WTC11 (cell line): ENCODE measurements around the gene KLHL20. TPM values are rescaled to one million over a fixed set of nuclear protein-coding genes. Genes with fewer than 3 reads are reported as not detected.

Source experiments
- ATAC-seq: fragments of 200-7000 bp; cut with Tn5 transposase; 2 replicates; pipeline ENCODE4 v1.10.0; 2021; ENCODE audit warnings: mild to moderate bottlenecking, moderate library complexity
- CTCF ChIA-PET: fragments of 300-600 bp; sonication (Branson Sonifier 250); formaldehyde crosslinking; loops from one replicate; lab custom pipeline; 2021; ENCODE audit warnings: antibody characterized with exemption; lab: Charles Lee
- POLR2A ChIA-PET: fragments of 350-600 bp; sonication (Branson Sonifier 250); formaldehyde crosslinking; loops from one replicate; lab custom pipeline; 2021; ENCODE audit warnings: antibody characterized with exemption; lab: Charles Lee
- DNase-seq: peaks from one replicate; pipeline ENCODE4 v3.0.0; 2021; ENCODE audit warnings: low spot score
- H3K27ac Mint-ChIP-seq: 2 replicates; pipeline ENCODE4 v1.8.0; 2021; ENCODE audit warnings: mixed read lengths
- H3K27me3 Mint-ChIP-seq: 2 replicates; pipeline ENCODE4 v1.8.0; 2021; ENCODE audit warnings: low read depth, mild to moderate bottlenecking, moderate library complexity, mixed read lengths
- H3K36me3 Mint-ChIP-seq: 2 replicates; pipeline ENCODE4 v1.8.0; 2021; ENCODE audit warnings: mixed read lengths
- H3K4me1 Mint-ChIP-seq: 2 replicates; pipeline ENCODE4 v1.8.0; 2022; ENCODE audit warnings: mixed read lengths
- H3K4me3 Mint-ChIP-seq: 2 replicates; pipeline ENCODE4 v1.8.0; 2021; ENCODE audit warnings: mild to moderate bottlenecking, moderate library complexity, mixed read lengths
- H3K9me3 Mint-ChIP-seq: 2 replicates; pipeline ENCODE4 v1.8.0; 2021; ENCODE audit warnings: mixed read lengths
- AFF4 ChIP-seq: sonication (generic); formaldehyde crosslinking; IDR thresholded peaks from 2 replicates; pipeline ENCODE4 v1.8.1; 2023; ENCODE audit warnings: mild to moderate bottlenecking, missing genetic modification reagents, borderline replicate concordance
- ATF2 ChIP-seq: sonication (generic); formaldehyde crosslinking; IDR thresholded peaks from 2 replicates; pipeline ENCODE4 v1.8.1; 2022; ENCODE audit warnings: low read depth, missing genetic modification reagents, borderline replicate concordance
- CDX4 ChIP-seq: fragments of 250-450 bp; sonication (Bioruptor Pico); IDR thresholded peaks from 2 replicates; pipeline ENCODE4 v1.9.0; 2021; ENCODE audit warnings: moderate library complexity, mild to moderate bottlenecking, inconsistent platforms, borderline replicate concordance
- ESRRA ChIP-seq: sonication (generic); formaldehyde crosslinking; IDR thresholded peaks from 2 replicates; pipeline ENCODE4 v1.8.1; 2022; ENCODE audit warnings: mild to moderate bottlenecking, missing genetic modification reagents, borderline replicate concordance
- ETV6 ChIP-seq: sonication (generic); formaldehyde crosslinking; IDR thresholded peaks from 2 replicates; pipeline ENCODE4 v1.8.1; 2022; ENCODE audit warnings: mild to moderate bottlenecking, missing genetic modification reagents
- GTF2I ChIP-seq: fragments of 250-450 bp; sonication (Bioruptor Pico); conservative IDR thresholded peaks from 2 replicates; pipeline ENCODE4 v1.4.0; 2021; ENCODE audit warnings: mild to moderate bottlenecking
- PREB ChIP-seq: sonication (generic); formaldehyde crosslinking; IDR thresholded peaks from 2 replicates; pipeline ENCODE4 v1.8.1; 2022; ENCODE audit warnings: mild to moderate bottlenecking, missing genetic modification reagents, moderate library complexity, borderline replicate concordance
- PRRX2 ChIP-seq: fragments of 250-450 bp; sonication (Bioruptor Pico); IDR thresholded peaks from 2 replicates; pipeline ENCODE4 v1.8.0; 2021; ENCODE audit warnings: mild to moderate bottlenecking
- SP1 ChIP-seq: sonication (generic); formaldehyde crosslinking; conservative IDR thresholded peaks from 2 replicates; pipeline ENCODE4 v1.8.1; 2022; ENCODE audit warnings: missing genetic modification reagents
- TCF7 ChIP-seq: sonication (generic); formaldehyde crosslinking; IDR thresholded peaks from 2 replicates; pipeline ENCODE4 v1.8.0; 2022; ENCODE audit warnings: mild to moderate bottlenecking, low read depth, missing genetic modification reagents, moderate library complexity
- TEAD1 ChIP-seq: sonication (generic); formaldehyde crosslinking; IDR thresholded peaks from 2 replicates; pipeline ENCODE4 v1.8.0; 2022; ENCODE audit warnings: mild to moderate bottlenecking, missing genetic modification reagents
- USF1 ChIP-seq: sonication (generic); formaldehyde crosslinking; IDR thresholded peaks from 2 replicates; pipeline ENCODE4 v1.8.0; 2022; ENCODE audit warnings: mild to moderate bottlenecking, missing genetic modification reagents
- ZNF281 ChIP-seq: sonication (generic); formaldehyde crosslinking; IDR thresholded peaks from 2 replicates; pipeline ENCODE4 v1.8.0; 2023; ENCODE audit warnings: mild to moderate bottlenecking, missing genetic modification reagents
- ZNF317 ChIP-seq: sonication (generic); formaldehyde crosslinking; IDR thresholded peaks from 2 replicates; pipeline ENCODE4 v1.8.1; 2023; ENCODE audit warnings: low read depth, mild to moderate bottlenecking, moderate library complexity, missing genetic modification reagents, borderline replicate concordance
- total RNA-seq: library from RNA; stranded (reverse); gene quantifications from 3 replicates; pipeline ENCODE4 v1.2.3, GENCODE V29; 2021

The KLHL20 gene
- total RNA-seq, 1 experiment from 2014 or later: 12.5 TPM

GRCh38 chr1:173753830-173754229 lies 39.0 kb downstream of the KLHL20 start (continued):
- TF ChIP-seq AFF4 (CRISPR knock-in tag) (no peak), PRRX2 (CRISPR knock-in tag) (no peak), CDX4 (CRISPR knock-in tag) (no peak), TCF7 (no peak), ZNF281 (CRISPR knock-in tag) (no peak), ATF2 (CRISPR knock-in tag) (no peak), PREB (no peak), ZNF317 (no peak)

GRCh38 chr1:173757666-173758065 lies 42.9 kb downstream of the KLHL20 start:
- DNase-seq (no peak), ATAC-seq (no peak)
- Mint-ChIP-seq H3K4me1 (no peaks in the 10 kb centered on the region), H3K27me3 (no peaks in the 10 kb centered on the region), H3K9me3 (peaks cover 35% of the 10 kb centered on the region), H3K36me3 (peaks cover 64% of the 10 kb centered on the region), H3K27ac (no peak overlapping the region), H3K4me3 (no peak overlapping the region)
- POLR2A ChIA-PET: no interaction called here
- TF ChIP-seq ESRRA (CRISPR knock-in tag): no peak
- TF ChIP-seq ETV6 (CRISPR knock-in tag): no peak
- TF ChIP-seq TEAD1 (CRISPR knock-in tag): no peak
- no peak for TF ChIP-seq GTF2I (CRISPR knock-in tag)
- no peak for TF ChIP-seq USF1 (CRISPR knock-in tag)
- TF ChIP-seq SP1 (CRISPR knock-in tag): no peak
- CTCF ChIA-PET: no interaction called here
